Central memory CD8-positive, alpha-beta T cell (primary cell): Measurements from ENCODE around the gene LDLRAD3.

Experiments
- ATAC-seq: fragments of 150-1000 bp; cut with Tn5 transposase; replicated peaks from 2 replicates; pipeline ENCODE4 v1.10.0; 2022; ENCODE audit warnings: mild to moderate bottlenecking, moderate FRiP score, moderate number of reproducible peaks; ENCODE audit not compliant: poor library complexity, severe bottlenecking; ENCODE audit errors: extremely low read depth
- DNase-seq, 2 donors: peaks; one replicate each; pipeline ENCODE4 v3.0.0; 2021; ENCODE audit warnings: low spot score in 2 of 2
- H3K27ac Mint-ChIP-seq: one replicate; pipeline ENCODE4 v1.8.0; 2022; ENCODE audit warnings: low read depth, mild to moderate bottlenecking, moderate library complexity, mixed read lengths
- H3K27me3 Mint-ChIP-seq: one replicate; pipeline ENCODE4 v1.8.0; 2022; ENCODE audit warnings: mixed read lengths
- H3K36me3 Mint-ChIP-seq: one replicate; pipeline ENCODE4 v1.8.0; 2022; ENCODE audit warnings: mild to moderate bottlenecking, moderate library complexity, mixed read lengths; ENCODE audit not compliant: insufficient read depth
- H3K4me1 Mint-ChIP-seq: one replicate; pipeline ENCODE4 v1.8.0; 2022; ENCODE audit warnings: mixed read lengths
- H3K4me3 Mint-ChIP-seq: one replicate; pipeline ENCODE4 v1.8.0; 2022; ENCODE audit warnings: mild to moderate bottlenecking, moderate library complexity, mixed read lengths
- H3K9me3 Mint-ChIP-seq: one replicate; pipeline ENCODE4 v1.8.0; 2022; ENCODE audit warnings: mixed read lengths

The LDLRAD3 gene

DNA sequence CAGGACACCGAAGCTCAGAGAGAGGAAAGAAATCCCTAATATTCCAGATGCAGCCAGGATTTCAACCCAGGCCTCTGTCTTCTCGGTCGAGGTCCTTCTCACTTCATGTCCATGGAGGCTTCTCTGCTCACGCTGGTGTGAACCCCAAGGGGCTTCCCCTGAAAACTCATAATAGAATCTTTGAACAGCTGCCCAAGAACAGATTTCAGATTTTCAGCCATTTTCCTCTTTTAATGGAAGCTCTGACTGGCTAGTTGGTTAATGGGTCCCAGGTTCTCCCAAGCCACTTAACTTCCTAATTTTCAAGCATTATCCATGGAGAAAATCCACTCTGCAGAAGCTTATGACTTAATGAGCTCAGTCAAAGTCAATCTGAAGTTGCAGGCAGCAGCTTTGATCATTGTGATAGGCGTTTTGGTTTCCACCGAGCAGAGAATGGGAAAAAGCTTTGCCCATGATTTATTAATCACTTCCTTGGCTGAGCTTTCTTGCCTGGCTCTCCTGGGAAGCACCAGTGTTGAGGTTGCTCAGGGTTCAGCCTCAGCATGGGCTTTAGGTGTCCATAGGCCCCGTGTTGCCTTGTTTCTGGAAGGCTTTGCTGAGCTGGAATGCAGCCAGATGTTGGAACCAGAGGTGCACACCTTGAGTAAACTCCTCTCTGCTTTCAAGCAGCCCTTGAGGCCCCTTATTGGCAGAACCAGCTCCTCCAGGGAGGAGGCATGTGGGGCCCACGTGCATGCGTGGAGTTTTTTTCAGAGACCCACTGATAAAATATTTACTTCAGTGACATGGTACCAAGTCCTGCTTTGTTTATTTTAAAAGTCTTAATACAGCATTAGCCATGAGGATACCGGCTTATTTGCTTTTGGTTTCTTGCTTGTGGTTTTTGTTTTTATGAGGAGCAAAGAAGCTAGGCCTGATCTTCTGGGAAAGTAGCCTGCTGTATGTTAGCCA, 25.5 kb downstream of the LDLRAD3 start:
- H3K4me3 Mint-ChIP-seq = no peak overlapping the region
- no peaks in the 10 kb centered on the region for H3K36me3 Mint-ChIP-seq
- ATAC-seq (no peak), DNase-seq (no peak)
- H3K9me3 Mint-ChIP-seq = no peaks in the 10 kb centered on the region
- H3K27me3 Mint-ChIP-seq = peaks cover 13% of the 10 kb centered on the region
- H3K4me1 Mint-ChIP-seq = no peaks in the 10 kb centered on the region
- no peak overlapping the region for H3K27ac Mint-ChIP-seq

DNA sequence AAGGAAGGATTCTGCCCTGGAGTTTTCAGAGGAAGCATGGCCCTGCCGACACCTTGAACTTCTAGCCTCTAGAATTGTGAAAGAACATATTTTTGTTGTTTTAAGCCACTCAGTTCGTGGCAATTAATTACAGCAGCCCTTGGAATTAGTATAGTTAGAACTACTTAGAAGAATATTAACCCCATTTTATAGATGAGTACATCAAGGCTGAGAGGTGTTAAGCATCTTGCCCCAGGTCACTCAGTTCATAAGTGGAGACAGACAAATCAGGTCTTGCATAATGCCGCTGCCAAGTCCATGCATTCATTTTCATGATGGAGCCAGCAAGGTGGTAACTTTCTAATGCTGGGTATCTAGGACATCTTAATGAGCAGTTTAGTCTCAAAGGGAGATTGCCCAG, 26.6 kb downstream of the LDLRAD3 start:
- ATAC-seq = no peak
- Mint-ChIP-seq H3K27ac (no peak overlapping the region), H3K4me1 (no peaks in the 10 kb centered on the region), H3K27me3 (peaks cover 17% of the 10 kb centered on the region), H3K4me3 (no peak overlapping the region), H3K36me3 (no peaks in the 10 kb centered on the region), H3K9me3 (peaks cover 1% of the 10 kb centered on the region)
- DNase-seq = no peak

DNA sequence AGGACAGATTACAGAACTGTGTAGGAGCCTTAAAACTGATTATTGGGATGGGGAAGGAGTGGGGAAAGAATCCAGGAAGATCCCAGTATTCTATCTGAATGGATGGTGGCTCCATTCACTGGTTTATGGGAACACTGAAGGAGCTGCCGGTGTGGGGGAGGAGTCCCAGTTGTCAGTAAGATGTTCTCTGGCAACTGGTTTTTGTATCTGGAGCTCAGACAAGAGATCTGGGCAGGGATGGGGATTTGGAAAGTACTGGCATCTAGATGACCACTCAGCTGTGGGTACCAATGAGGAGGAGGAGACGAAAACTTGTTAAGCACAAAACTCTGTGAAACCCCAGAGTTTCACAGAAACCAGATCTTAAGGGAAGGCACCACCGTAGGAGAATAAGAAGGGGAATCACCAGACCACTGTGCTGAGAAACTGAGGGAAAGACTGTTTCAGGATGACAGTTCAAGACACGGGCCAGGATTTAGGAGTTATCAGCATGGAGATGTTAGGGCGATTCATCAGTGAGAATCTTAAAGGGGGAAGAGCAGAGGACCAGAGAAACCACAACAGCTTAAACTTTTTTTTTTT, 28.1 kb downstream of the LDLRAD3 start:
- Mint-ChIP-seq H3K27ac (no peak overlapping the region), H3K9me3 (peaks cover 8% of the 10 kb centered on the region), H3K4me3 (no peak overlapping the region), H3K27me3 (peaks cover 32% of the 10 kb centered on the region), H3K4me1 (no peaks in the 10 kb centered on the region), H3K36me3 (no peaks in the 10 kb centered on the region)
- ATAC-seq (no peak), DNase-seq (no peak)

DNA sequence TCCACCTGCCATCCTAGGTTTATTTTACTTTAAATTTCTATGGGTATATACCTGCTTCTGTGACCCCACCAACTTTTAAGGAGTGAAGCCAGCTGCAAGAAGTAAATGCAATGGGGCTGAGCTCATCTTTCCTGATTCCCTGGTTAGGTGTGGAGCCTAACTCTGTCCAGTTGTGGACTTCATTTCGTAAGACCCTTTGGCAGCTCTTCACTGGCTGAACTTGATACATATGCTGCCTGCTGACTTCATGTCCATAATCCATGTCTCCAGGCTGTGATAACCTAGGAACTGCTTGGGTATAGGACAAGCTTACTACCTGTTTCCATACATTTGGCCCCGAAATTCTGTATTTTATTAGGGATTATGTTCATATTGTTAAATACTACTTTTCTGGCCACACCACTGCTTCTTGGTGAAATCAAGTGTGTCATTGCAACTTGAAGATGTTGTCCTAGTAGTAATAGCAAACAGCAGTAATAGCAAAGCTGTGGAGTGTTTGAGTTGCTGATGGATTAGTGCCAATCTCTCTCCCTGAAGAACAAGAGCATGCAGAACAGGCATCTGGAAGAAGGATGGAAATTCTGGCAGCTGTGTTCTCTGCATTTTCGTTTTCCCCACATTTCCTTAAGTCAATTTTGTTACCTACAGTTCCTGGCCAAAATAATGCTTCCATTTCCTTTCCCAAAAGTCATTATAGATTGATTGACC, 31.2 kb downstream of the LDLRAD3 start:
- peaks cover 8% of the 10 kb centered on the region for H3K9me3 Mint-ChIP-seq

DNA sequence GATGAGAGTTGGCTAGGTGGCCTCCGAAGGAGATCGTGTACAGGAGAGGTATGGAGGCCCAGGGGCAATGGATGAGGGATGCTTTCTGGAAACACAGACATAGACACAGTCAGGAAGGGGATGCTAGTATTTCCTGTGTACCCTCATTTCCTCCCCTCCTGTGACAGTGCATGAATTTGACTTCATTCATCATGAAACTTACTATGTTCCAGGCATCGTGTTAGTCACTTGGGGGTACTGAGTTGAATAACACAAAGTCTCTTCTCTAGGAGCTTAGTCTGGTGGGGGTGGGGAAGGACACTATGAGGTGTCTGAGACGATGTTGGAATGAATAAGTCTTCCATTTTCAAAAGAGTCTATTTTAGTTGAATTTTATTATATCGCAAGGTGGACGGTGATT, 32.6 kb downstream of the LDLRAD3 start:
- Mint-ChIP-seq H3K27ac (no peak overlapping the region), H3K9me3 (peaks cover 8% of the 10 kb centered on the region), H3K4me3 (no peak overlapping the region), H3K36me3 (no peaks in the 10 kb centered on the region), H3K4me1 (no peaks in the 10 kb centered on the region), H3K27me3 (peaks cover 47% of the 10 kb centered on the region)
- ATAC-seq (no peak), DNase-seq (no peak)

More for the DNA sequence above, 31.2 kb downstream of the LDLRAD3 start:
- DNase-seq (no peak), ATAC-seq (no peak)
- Mint-ChIP-seq H3K27me3 (peaks cover 54% of the 10 kb centered on the region), H3K36me3 (no peaks in the 10 kb centered on the region), H3K4me3 (no peak overlapping the region), H3K27ac (no peak overlapping the region), H3K4me1 (no peaks in the 10 kb centered on the region)

DNA sequence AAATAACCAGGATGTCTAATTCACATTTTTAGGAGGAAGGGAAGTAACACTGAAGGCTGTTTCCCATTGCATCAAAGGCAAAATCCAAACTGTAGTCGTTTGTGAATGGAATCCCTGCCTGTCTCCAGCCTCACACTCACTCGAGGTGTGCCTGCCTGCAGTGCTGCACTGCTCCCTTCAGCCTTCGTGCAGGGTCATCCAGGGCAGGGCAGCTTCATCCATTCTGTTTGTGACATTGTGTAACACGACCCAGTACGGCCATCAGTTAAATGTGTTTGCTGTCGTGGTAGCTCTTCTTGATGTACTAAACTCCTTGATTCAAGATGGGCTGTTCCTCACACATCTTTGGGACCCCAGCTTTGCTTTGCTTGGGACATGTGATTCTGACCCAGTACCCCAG, 34.3 kb downstream of the LDLRAD3 start:
- ATAC-seq (no peak), DNase-seq (no peak)
- Mint-ChIP-seq H3K4me1 (no peaks in the 10 kb centered on the region), H3K27ac (no peak overlapping the region), H3K9me3 (peaks cover 8% of the 10 kb centered on the region), H3K4me3 (no peak overlapping the region), H3K36me3 (no peaks in the 10 kb centered on the region), H3K27me3 (peaks cover 52% of the 10 kb centered on the region)

DNA sequence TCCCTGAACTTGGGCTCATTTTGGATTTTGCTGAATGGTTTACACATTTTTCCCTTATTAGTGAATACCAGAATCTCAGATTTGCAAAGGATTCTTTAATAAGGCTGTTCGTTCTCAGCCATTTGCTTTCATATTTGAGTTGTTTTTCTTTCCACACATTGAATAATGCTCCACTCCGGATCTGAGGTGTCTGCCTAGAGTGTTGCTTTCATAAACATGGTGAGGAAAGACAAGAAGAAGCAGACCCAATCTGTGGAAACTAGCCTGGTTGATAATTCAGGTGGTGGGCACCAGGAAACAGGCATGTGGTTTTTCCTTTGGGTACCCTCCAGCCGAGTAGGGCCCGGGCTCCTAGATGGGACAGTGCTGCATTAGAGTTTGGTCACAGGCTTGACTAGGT, 35.0 kb downstream of the LDLRAD3 start:
- H3K9me3 Mint-ChIP-seq = peaks cover 8% of the 10 kb centered on the region

DNA sequence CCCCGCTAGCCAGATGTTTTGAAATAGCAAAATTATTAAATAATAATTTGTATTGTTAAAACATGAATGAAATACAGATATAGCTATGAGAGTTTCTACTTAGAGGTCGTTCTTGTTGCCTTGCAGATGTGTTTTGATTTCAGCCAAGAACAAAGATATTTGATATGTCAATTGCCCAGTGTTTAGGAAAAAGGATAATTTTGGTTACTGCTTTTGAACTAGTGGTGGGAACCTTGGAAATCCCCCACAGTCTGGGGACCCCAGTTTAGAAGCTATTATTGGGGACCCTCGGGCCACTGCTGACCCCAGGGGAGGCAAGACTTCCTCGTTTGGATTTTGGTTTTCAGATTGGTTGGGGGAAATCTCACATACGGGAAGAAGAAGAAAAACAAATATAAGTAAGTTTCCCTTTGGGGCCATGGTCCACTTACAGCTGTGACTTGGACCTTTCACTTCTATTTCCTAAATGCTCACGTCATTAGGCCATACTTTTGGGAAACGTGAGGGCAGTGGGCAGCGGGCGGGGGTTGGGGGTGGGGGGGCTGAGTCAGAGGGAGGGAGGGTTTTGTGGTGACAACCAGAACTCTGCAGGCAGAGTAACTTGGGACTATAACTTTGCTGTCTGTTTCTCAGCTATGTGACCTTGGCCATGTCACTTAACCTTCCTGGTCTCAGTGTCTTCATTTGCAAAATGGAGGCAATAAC, 37.0 kb downstream of the LDLRAD3 start:
- ATAC-seq = no peak
- no peak overlapping the region for H3K27ac Mint-ChIP-seq
- DNase-seq = no peak
- H3K36me3 Mint-ChIP-seq = no peaks in the 10 kb centered on the region
- peaks cover 43% of the 10 kb centered on the region for H3K27me3 Mint-ChIP-seq
- peaks cover 3% of the 10 kb centered on the region for H3K9me3 Mint-ChIP-seq
- H3K4me1 Mint-ChIP-seq = no peaks in the 10 kb centered on the region
- no peak overlapping the region for H3K4me3 Mint-ChIP-seq

More for the DNA sequence above, 35.0 kb downstream of the LDLRAD3 start:
- ATAC-seq = no peak
- no peak overlapping the region for H3K27ac Mint-ChIP-seq
- H3K4me3 Mint-ChIP-seq = no peak overlapping the region
- no peak for DNase-seq
- peaks cover 52% of the 10 kb centered on the region for H3K27me3 Mint-ChIP-seq
- no peaks in the 10 kb centered on the region for H3K36me3 Mint-ChIP-seq
- no peaks in the 10 kb centered on the region for H3K4me1 Mint-ChIP-seq

DNA sequence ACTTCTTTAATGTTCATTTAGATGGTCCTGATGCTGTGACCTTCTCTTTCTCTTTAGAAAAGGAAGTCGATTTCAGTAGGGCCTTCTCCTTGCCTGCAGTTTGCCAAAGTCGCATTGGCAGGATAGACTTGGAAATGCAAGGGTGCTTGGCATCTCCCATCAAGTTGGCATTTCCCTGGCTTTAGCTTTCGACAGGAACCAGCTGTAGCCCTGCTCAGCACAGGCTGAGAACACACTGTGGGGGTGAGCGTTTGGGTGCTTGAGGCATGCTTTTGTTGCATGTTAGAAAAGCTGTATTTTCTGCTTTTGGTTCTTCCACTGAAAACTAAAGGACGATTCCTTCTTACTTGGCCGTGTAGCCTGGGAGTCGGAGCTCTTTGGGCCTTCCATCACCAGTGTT, 37.7 kb downstream of the LDLRAD3 start:
- Mint-ChIP-seq H3K27me3 (peaks cover 36% of the 10 kb centered on the region), H3K27ac (no peak overlapping the region), H3K9me3 (no peaks in the 10 kb centered on the region), H3K4me1 (no peaks in the 10 kb centered on the region), H3K36me3 (no peaks in the 10 kb centered on the region), H3K4me3 (no peak overlapping the region)
- DNase-seq (no peak), ATAC-seq (no peak)

DNA sequence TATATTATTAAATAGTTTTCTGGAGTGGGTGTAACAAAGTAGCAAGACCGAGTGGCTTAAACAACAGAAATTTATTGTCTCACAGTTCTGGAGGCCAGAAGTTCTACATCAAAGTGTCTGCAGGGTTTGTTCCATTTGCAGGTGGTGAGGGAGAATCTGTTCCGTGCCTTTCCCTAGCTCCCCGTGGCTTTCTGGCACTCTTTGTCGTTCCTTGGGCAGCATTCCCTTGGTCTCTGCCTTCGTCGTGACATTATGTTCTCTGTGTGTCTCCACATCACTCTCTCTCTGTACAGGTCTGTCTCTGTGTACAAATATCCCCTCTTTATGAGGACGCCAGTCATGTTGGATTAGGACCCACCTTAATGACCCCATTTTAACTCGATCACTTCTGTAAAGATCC, 38.2 kb downstream of the LDLRAD3 start:
- H3K27me3 Mint-ChIP-seq = peaks cover 31% of the 10 kb centered on the region
- H3K27ac Mint-ChIP-seq = no peak overlapping the region
- no peak overlapping the region for H3K4me3 Mint-ChIP-seq
- ATAC-seq (no peak), DNase-seq (no peak)
- no peaks in the 10 kb centered on the region for H3K36me3 Mint-ChIP-seq
- no peaks in the 10 kb centered on the region for H3K4me1 Mint-ChIP-seq
- no peaks in the 10 kb centered on the region for H3K9me3 Mint-ChIP-seq

DNA sequence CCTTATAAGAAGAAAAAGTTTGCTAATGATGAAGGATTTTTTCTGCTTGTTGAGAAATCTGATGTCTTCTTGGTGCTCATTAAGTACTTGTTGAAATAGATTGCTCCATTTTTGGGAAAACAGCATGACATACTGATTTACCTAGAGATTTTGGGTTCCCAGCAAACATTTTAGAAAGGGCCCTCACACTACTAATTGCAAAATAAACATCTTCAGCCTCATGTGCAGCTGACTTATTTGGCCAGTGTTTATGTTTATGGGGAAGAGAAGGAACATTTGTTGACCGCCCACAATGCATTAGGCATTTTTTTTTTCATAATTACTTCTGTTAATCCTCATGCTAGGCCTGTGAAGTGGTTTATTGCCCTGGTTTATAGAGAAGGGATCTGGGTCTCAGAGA, 40.1 kb downstream of the LDLRAD3 start:
- H3K9me3 Mint-ChIP-seq = no peaks in the 10 kb centered on the region
- no peak overlapping the region for H3K4me3 Mint-ChIP-seq
- DNase-seq (no peak), ATAC-seq (no peak)
- H3K27ac Mint-ChIP-seq = no peak overlapping the region
- no peaks in the 10 kb centered on the region for H3K4me1 Mint-ChIP-seq
- peaks cover 34% of the 10 kb centered on the region for H3K27me3 Mint-ChIP-seq
- H3K36me3 Mint-ChIP-seq = no peaks in the 10 kb centered on the region

DNA sequence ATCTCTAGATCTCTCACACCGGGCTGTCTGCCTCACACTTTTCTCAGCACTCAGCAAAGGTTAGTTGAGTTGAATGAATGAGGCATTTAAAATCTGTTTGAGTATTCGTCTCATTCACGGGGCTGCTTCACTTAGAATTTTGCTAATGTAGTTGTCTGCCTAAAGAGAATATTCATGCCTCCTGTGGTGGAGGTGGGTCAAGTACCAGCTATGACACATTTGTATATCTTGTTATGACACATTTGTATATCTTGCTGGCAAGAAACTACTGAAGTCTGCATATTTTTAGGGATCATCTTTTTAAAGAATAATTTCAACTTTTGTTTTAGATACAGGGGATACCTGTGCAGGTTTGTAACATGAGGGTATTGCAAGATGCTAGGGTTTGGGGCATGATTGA, 43.1 kb downstream of the LDLRAD3 start:
- H3K9me3 Mint-ChIP-seq = no peaks in the 10 kb centered on the region
- H3K27me3 Mint-ChIP-seq = peaks cover 44% of the 10 kb centered on the region
- no peak overlapping the region for H3K4me3 Mint-ChIP-seq
- no peak for DNase-seq
- H3K36me3 Mint-ChIP-seq = no peaks in the 10 kb centered on the region
- no peaks in the 10 kb centered on the region for H3K4me1 Mint-ChIP-seq
- no peak for ATAC-seq
- H3K27ac Mint-ChIP-seq = no peak overlapping the region
